Measurements from ENCODE around the gene SERAC1.

Gene SERAC1

GRCh38 chr6:158071121-158072082 lies 96.7 kb downstream of the SERAC1 start:
- H3K4me3 ChIP-seq (ENCODE audit: low read length) = no peak overlapping the region
- no peak for DNase-seq (ENCODE audit: low read depth)
- TF ChIP-seq CTCF (conservative IDR thresholded peaks at IDR 0.05; ENCODE audit: low read length) = no peak

DNA sequence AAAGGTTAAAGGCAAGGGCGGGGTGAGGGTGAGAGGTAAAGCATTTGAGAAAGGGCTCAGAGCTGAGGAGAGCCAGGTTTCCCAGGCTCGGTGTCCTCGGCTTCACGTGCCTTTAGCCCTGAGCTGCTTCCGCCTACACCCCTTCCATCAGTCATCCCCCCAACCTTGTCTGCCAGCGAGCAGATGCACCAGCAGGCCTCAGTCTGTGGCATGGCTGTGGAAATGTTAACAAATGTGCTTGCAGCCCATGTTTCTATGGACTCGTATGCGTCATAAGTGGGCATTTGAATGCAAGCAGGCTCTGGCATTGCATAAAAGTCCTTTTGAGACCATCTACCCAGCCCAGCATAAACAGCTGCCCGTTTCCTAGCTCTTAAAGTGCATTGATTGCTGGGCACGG lies 97.5 kb downstream of the SERAC1 start:
- no peak for TF ChIP-seq CTCF (conservative IDR thresholded peaks at IDR 0.05; ENCODE audit: low read length)
- H3K4me3 ChIP-seq (ENCODE audit: low read length) = no peak overlapping the region
- no peak for DNase-seq (ENCODE audit: low read depth)

DNA sequence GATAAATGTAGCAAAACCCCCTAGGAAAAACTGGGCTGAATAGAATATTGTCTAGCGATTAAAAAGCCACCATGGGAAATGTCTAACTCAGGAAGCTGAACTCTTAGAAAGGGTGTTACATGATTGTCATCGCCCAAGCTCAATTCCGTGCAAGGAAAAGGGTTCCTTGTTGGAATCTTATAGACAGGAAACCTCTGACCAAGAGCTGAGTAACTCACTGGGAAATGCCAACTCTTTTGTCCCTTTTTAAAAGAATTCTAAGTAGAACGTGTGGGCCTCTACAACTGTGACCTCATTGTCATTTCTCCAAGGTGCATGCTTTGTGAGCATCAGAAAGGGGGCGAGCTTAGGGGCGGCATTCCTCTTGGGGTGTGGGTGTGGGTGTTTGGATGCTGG lies 98.3 kb downstream of the SERAC1 start:
- TF ChIP-seq CTCF (conservative IDR thresholded peaks at IDR 0.05; ENCODE audit: low read length) = no peak
- no peak overlapping the region for H3K4me3 ChIP-seq (ENCODE audit: low read length)
- DNase-seq (ENCODE audit: low read depth) = peak; percentile 70

- no peak overlapping the region for H3K4me3 ChIP-seq (ENCODE audit: low read length)
- no peak for TF ChIP-seq CTCF (conservative IDR thresholded peaks at IDR 0.05; ENCODE audit: low read length)
- peak; percentile 35 for DNase-seq (ENCODE audit: low read depth)
These were observed 98.9 kb downstream of the SERAC1 start for GRCh38 chr6:158068893-158069799.

DNA sequence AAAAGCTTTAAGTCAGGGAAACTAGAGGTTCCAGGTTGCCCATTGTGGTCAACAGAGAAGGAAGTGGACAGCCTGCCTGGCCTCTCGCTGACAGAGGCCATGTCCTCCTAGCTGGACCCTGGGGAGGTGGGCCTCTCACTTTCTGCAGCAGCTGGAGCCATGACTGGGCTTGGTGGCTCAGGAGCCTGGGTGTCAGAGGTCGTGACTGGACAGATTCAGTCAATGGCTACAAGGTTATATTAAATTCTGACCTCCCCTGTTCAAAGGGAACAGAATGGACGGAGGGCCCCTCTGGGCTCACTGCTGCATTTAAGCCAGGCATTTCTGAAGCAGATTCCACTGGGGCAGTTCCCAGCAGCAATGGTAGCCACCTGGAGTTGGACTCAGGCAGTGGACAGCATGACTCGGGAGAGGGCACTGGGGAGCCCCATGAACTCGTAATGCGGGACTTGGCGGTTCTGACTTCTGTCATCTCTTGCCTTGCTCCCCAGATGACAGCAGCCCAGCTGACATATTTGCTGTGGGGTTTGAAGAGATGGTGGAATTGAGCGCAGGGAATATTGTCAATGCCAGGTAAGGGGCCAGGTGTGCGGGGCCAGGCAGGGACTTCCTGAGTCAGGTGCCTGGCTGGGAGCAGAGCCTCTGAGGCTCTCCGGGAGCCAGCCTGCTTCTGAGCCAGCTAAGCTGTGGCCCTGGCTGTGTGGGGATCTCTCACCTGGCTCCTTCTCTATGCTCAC lies 99.7 kb downstream of the SERAC1 start:
- no peak overlapping the region for H3K4me3 ChIP-seq (ENCODE audit: low read length)
- TF ChIP-seq CTCF (conservative IDR thresholded peaks at IDR 0.05; ENCODE audit: low read length) = no peak
- DNase-seq (ENCODE audit: low read depth) = no peak

- no peak for DNase-seq (ENCODE audit: low read depth)
- no peak overlapping the region for H3K4me3 ChIP-seq (ENCODE audit: low read length)
- TF ChIP-seq CTCF (conservative IDR thresholded peaks at IDR 0.05; ENCODE audit: low read length) = no peak
These were observed 100.5 kb downstream of the SERAC1 start for GRCh38 chr6:158067436-158068015.

Data from AG10803 (cell line).